ENCODE results near the gene PTPRN2.
"Not testable (repeated sequence)": the region's sequence is repeated elsewhere in the genome, so short reads cannot be mapped to it uniquely, and the experiment has no call there.

Gene PTPRN2

DNA sequence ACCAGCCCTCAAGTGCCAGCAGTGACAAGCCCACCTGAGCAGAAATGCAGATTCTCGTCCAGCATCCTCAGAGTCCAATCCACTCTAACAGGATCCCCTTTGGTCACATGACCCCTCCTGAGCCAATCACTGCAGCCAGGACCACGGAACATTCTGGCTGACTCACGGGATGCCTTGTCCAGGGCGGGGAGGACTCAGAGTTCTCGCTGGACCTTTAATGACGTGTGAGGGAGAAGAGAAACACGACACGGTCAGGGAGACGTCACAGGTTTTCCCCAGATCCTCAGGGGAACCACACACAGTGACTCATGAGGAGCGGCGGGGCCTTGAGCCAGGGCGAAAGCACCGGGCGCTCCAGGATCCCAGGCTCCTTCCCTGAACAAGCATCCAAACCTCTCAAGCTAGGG lies 155.7 kb downstream of the PTPRN2 start:
- DNase-seq, result no peak

DNA sequence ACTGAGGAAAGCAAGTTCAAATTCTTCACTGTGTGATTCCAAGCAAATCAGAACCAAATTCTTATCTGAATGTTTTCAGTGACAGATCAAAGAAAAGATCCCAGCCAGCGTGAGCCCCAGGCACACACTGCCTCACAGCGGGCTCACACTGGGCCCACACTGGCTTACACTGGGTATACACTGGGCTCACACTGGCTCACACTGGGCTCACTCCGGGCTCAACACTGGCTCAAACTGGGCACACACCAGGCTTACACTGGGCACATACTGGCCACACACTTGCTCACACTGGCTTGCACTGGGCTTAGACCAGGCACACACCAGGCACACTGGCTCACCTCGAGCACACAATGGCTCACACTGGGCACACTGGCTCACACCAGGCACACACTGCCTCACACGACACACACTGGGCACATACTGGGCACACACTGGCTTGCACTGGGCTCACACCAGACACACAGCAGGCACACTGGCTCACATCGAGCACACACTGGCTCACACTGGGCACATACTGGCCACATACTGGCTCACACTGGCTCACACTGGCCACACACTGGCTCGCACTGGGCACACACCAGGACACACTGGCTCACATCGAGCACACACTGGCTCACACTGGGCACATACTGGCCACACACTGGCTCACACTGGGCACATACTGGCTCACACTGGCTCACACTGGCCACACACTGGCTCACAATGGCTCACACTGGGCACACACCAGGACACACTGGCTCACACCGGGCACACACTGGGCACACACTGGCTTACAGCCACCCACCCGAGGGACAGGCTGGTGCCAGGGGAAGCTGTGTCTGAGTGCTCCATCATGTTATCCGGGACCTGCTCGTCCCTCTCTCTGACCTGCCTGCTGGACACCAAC lies 156.3 kb downstream of the PTPRN2 start:
- no peak for DNase-seq

DNA sequence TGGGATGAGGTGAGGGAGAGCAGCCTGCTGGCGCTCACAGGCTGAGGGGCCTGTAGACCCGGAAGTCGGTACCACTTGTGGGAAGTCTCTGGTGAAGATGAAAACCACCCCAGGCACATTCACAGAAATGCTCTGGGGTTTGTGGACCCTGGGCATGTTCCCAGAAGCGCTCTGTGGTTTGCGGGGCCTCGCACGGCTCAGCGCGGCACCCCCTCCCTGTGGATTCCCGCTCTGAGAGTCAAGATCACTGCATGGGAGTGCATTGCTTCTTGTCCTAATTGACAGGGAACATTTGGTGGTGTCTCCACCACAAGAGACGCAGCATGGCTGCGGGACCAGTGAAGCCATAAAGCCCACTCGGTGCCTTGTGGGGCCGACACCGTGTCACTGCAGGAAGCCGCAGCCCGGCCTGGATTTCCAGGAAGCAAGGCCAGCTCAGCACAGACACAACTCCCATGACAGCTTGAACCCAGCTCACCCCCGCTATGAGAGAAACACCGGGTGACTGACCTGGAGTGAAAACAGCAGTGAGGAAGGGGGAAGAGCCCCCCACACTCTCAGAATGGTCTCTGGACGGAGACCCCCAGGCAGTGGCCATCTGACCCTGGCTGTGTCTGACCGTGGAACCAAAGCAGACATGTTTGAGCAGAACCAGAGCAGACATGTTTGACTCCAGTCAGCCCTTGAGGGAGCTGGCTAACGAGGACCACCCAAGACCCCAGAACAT lies 157.2 kb downstream of the PTPRN2 start:
- no peak for DNase-seq

DNA sequence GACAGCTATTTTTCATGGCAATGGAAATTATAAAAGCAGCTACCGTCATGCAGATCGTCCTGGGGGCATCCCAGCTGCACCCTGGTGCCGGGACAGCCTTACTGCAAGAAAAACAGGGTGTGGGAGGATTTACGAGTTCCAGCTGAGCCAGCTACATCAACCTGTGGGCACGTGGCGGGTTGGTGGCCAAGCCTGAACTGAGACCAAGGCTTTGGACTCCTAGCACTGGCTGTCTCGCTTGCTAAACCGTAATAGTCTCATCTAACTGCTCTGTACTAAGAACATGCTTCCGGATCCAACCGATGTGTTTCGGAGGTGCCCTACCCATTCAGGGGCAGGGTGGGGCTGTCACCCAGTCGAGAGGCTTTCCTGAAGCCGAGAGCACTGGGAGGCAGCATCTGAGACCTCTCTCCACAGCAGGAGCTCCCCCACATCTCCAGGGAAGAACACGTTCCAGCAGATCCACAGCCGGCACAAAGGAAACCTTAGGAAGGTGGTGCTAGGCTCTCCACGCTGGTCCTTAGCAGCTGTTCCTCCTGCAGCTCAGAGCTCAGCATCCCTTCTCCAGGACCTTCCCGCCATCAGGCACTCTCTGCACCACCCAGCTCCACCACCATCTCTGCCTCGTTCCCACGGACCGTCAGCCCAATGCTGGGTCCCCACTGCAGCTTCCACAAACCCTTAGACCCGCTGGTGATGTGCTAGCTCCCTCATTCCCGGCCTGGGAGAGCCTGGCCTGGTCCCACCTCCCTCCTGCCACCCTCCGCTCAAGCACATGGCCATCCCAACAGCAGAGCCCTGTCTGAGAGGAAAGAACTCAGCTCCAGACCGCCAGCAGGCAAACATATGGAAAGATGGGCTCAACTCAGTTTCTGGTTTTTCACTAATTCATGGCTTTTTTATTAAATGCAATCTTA lies 158.5 kb downstream of the PTPRN2 start:
- no peak for DNase-seq

DNA sequence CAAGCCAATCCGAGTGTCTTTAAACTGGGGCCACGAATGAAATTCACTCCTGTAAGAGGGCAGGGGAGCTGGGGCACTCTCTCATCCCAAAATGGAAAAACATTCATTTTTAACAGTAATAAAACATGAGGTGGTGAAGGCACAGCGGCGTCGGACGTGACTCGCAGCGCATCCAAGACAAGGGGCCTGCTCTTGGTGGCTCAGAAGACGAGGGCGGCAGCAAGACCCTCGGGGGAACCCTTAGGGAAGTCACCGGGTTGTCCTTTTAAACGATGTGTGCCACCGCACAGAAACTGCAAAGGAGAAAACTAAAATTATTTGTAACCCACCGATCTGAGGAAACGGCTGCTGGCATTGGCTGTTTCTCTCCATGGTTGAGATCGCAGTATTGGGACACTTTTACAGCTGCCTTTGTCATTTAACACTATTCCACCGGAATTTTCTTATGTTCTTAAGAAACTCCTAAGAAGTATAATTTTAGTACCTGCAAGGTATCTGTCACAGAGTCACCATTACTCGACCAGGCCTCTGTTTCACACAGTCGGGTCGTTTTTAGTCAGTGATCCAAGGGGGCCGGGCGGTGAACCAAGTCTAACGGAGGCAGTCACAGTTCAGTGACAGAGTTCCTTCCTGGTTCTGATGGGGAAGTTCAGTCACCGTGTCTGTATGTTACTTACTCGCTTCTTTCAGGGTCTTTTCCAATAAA lies 159.3 kb downstream of the PTPRN2 start:
- no peak for DNase-seq

DNA sequence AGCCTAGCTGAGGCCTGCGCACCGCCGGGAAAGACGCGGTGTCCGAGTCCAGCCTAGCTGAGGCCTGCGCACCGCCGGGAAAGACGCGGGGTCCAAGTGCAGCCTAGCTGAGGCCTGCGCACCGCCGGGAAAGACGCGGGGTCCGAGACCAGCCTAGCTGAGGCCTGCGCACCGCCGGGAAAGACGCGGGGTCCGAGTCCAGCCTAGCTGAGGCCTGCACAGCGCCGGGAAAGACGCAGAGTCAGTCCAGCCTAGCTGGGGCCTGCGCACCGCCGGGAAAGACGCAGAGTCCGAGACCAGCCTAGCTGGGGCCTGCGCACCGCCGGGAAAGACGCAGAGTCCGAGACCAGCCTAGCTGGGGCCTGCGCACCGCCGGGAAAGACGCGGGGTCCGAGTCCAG lies 161.9 kb downstream of the PTPRN2 start:
- not testable (repeated sequence) for DNase-seq

DNA sequence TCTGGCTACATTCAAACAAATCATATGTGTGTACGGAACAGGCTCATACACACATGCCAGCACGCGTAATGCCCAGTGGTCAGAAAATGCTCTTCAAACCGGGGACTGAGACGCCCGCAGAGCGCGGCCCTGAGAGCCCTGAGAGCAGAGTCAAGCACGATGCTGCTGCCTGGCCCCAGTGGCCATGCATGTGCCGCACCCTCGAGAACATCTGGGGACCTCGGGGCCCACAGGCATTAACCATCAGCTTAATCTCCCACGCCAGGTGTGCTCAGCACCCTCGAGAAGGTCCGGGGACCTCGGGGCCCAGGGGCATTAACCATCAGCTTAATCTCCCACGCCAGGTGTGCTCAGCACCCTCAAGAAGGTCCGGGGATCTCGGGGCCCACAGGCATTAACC lies 163.1 kb downstream of the PTPRN2 start:
- no peak for DNase-seq

DNA sequence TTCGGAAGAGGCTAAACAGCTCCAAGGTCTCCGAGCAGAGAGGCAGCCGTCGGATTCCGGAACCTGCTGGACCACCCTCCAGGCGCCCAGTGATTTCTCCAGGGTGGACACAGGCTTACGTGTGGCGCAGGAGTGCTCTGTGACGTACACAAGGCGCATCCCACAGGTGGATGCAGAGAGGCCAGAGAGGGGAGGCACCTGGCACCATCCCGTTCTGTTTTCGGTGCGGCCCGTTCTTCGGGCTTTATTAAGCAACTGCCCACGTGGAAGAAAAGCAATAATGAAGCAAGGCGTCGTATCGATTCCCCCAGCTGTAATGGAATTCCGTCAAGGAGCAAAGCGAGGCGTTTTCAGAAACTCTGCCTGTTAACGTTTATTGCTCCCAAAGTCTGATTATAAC lies 163.6 kb downstream of the PTPRN2 start:
- no peak for DNase-seq

DNA sequence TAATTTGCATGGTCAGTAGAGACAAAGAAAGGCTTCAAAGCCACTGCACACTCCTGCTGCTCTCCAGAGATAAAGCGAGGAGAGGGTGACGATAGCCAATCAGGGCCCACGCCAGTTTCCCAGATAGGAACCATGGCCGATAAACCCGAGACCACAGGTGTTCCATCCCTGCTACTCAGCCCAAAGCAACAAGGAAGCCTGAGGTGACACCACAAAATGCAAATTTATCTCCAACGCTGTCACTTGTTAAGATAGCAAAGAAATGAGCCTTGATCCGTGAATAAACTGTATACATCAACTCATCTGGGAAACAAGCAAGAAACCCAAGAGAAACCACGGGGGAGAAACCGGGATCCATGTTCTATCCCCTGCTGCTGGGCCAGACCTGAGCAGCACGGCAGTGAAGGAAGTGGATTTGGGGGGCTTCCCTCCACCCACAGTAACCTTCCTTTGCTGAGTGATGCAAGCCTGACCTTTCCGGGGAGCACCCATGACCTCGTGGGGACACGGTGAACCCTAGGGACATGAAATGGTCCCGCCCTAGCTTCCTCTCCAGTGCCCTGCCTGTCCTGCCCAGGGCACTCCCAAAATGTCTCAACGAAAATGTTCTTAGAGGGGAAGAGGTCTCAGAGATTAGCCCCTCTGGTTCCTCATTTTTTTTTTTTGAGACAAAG lies 164.6 kb downstream of the PTPRN2 start:
- DNase-seq, result no peak

DNA sequence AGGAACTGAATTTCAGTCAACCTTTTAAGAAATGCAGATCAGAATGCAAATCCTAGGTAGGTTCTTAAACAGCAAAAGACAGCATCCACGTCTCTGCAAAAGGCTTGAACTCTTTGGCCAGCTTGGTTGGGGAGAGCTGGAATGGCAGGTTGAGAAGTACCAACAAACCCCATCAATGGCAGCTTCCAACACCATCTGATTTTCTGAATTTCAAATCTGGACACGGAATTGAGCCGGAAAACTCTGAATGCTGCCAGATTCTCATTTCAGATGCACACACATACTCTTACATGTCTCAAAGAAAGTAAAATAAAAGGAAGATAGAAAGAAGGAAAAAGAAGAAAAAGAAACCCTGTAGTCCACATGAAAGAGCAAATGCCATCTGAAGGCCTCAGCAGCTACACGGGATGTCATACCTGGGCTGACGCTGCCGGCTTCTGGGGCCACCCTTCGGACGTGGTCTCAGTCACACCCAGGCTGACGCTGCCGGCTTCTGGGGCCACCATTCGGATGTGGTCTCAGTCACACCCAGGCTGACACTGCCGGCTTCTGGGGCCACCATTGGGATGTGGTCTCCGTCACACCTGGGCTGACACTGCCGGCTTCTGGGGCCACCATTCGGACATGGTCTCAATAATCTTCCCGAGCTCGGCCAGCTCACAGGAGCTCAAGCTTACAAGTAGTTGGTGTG lies 165.3 kb downstream of the PTPRN2 start:
- no peak for DNase-seq

DNA sequence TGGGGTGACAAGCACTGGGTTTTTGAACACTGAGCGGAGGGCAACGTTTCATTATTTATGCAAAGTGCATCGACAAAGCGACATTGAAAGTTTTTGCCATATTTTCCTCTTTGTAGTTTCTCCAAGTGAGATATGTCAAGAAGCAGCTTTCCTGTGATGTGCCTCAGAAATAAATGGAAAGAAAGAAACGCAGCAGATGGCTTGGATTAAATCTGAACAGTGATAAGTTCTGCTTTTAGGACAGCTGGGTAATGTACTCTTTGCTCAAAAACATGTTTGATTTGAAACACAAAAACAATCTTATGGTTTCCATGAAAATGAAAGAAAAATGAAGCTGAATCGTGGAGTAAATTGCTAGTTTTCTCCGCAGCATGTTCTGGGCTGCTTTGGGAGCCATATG lies 166.3 kb downstream of the PTPRN2 start:
- no peak for DNase-seq

DNA sequence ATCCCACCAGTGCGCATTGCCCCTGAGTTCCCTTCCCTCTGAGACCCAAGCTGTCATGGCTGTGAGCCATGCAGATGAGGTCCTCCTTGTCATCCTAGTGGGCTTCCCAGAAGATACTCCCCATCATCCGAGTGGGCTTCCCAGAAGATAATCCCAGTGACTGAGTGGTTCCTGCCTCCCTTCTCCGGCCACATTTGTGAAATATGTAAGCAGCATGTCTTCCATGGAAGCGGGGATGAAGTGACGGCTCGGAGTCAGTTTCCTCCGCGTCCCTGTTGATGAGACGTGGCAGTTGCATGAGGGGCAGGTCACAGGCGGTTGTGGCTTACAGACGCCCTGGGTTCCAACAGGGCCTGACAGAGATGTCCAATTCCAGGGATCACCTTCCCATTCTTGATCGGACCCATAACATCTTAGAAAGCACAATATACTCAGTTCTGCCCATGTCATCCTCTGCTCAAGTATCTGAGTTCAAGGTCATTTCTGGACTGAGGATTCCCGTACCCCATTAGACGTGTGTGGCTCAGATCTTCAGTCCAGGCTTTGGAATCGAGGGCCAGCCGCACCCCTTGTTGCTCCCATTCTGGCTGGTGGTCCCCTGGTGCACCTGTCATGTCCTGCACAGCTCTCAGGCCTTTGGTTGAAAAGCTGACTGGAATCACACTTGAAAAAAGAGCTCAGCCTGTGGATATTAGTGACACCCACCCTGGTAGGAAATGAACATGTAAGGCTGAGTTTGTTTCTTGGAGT lies 166.9 kb downstream of the PTPRN2 start:
- DNase-seq, result no peak

DNA sequence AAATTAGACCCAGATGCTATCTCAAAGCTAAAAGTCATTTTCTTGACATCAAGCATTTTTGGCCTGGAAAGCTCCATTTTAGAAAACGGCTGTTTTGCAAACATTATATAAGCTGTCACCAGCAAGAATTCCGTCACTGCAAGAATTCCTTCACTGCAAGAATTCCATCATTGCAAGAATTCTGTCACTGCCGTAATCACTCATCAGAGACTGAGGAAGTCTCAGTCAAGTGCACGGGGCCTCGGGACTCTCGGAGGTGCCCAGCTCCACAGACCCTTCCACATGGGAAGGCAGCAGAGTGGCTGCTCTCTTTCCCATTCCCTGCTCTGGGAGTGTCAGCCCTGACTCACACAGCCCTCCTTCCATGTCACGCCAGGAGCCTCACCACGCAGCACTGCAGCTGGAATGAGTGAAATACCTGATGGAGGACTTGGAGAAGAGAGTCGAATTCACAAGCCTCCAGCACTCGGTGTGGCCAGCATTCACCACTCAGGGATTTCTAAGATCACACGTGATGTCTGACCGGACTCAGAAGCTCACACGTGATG lies 168.3 kb downstream of the PTPRN2 start:
- no peak for DNase-seq

DNA sequence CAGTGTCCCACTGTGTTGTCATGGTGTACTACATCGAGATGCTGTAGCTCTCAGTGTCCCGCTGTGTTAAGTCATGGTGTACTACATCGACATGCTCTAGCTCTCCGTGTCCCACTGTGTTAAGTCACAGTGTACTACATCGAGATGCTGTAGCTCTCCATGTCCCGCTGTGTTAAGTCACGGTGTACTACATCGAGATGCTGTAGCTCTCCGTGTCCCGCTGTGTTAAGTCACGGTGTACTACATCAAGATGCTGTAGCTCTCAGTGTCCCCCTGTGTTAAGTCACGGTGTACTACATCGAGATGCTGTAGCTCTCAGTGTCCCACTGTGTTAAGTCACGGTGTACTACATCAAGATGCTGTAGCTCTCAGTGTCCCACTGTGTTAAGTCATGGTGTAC lies 169.2 kb downstream of the PTPRN2 start:
- not testable (repeated sequence) for DNase-seq

DNA sequence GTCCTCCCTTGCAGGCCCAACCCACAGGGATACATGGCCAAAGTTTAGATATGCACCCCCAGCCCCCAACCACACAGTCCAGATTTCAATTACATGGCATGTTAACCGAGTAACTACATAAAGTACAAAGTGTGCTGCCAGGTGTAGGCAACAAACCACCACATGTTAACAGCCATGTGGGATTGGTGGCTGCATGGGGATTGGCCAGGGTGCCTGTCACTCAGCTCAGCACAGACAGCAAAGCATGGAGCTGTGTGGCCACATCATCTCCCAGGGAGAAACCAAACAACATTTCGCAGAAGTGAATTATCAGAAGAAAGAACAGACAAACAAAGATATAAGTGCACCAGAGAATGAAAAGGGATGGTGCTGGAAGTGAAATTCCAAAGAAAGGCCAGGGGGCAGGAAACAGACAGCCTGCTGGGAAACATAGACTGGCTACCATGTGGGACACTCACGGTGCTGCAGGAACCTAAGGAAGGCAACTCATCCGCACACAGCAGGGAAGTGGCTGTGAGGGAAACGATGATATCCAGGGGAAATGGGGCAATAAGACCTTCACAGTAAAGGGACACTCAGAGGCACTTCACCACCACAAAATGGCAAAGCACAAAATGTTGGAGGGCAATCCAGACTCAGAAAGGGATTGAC lies 171.2 kb downstream of the PTPRN2 start:
- DNase-seq, result no peak

DNA sequence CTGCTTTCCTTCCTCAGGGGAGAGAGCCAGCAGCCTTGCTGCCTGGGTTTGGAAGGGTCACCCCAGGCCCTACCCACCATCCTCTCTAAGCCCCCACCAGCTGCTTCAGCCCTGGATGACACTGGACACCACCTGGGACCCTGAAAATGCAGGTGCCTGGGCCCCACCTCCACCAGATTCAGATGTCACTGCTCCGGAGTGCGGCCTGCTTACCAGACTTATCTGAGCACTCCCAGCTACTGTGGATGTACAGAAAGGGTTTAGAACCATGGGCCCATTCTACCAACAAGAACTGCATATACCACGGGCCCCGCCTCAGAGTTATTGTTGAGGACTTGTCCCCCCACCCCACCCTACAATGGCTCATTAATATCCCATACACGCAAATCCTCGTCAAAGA lies 172.3 kb downstream of the PTPRN2 start:
- no peak for DNase-seq

DNA sequence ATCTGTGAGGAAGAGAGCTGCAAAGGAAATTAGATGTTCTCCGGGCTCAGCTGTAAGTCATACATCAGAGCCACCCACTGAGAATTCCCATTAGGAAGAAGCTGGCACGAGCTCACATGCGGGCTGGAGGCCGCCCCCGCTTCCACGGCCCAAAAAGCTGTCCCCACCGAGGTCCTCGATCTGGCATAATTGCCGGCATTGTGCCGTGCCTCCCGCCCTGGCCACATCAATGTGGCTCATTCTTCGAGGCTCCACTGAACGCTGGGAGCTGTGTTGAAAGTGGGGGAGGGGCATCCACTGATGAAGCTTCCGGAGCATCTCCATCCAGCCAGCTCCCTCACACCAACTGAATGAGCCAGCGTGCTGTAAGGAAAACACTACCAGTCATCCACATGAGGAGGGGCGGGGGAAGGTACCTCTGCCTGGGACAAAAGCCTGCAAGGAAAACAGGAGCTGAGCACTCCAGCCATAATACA lies 173.1 kb downstream of the PTPRN2 start:
- DNase-seq, result no peak

DNA sequence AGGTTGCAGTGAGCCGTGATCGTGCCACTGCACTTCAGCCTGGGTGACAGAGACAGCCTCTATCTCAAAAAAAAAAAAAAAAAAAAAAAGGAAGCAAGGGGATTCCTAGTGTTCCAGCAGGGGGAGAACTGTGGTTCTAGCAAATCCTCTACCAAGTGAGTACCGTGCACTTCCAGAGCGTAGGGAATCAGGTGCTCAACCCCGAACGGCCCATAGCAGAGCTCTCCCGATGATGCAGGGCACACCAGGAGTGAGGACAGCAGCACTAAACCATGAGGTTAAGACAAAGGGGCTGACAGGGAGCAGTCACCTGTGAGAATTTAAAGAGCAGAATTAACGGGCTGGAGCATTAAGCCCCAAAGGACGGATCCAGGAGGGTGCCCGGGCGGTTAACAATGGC lies 173.6 kb downstream of the PTPRN2 start:
- no peak for DNase-seq

DNA sequence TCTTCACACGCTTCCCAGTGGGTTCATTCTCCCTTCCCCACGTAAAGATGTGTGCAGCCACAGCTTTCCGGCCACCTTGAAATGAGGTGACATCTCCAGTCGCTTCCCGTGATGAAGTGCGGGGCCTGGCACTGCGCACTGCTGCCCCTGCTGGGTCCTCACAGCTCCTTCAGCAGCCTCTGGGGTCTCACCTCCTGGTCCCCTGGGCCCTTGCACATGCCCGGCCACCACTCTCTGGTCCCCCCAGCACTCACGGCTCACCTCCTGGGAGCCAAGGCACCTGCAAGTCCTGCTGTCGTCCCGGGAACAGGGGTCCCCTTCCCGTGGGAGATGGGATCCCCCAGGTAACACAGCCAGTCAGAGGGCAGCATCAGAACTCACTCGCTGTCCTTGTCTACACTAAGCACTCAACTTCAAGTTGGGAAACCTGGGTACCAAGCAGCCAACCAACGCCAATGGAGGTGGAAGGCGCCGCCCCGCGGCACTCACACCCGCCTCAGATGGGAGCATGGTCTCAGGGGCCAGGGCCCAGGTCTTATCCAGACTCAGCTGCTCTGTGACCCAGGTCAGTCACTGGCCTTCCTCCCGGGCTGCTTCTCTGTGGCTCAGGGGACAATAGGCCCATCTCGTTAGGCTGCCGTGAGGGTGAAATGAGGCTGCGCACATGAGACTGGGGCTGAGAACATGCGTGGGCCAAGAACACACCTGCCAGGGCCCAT lies 176.2 kb downstream of the PTPRN2 start:
- no peak for DNase-seq
